Activated CD4-positive, alpha-beta T cell treated with anti-CD3 and anti-CD28 coated beads, Interleukin-2, Interleukin-6, amounts not matched to agents 100 ng/mL and 50 ng/mL, durations not matched to agents 16 hours and 8 hours (primary cell): ENCODE results near the gene INSM2.

ENCODE experiments used
- DNase-seq: peaks from one replicate; pipeline ENCODE4 v3.0.0-alpha.2; 2020

The INSM2 gene, protein sequence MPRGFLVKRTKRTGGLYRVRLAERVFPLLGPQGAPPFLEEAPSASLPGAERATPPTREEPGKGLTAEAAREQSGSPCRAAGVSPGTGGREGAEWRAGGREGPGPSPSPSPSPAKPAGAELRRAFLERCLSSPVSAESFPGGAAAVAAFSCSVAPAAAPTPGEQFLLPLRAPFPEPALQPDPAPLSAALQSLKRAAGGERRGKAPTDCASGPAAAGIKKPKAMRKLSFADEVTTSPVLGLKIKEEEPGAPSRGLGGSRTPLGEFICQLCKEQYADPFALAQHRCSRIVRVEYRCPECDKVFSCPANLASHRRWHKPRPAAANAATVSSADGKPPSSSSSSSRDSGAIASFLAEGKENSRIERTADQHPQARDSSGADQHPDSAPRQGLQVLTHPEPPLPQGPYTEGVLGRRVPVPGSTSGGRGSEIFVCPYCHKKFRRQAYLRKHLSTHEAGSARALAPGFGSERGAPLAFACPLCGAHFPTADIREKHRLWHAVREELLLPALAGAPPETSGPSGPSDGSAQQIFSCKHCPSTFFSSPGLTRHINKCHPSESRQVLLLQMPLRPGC

DNA sequence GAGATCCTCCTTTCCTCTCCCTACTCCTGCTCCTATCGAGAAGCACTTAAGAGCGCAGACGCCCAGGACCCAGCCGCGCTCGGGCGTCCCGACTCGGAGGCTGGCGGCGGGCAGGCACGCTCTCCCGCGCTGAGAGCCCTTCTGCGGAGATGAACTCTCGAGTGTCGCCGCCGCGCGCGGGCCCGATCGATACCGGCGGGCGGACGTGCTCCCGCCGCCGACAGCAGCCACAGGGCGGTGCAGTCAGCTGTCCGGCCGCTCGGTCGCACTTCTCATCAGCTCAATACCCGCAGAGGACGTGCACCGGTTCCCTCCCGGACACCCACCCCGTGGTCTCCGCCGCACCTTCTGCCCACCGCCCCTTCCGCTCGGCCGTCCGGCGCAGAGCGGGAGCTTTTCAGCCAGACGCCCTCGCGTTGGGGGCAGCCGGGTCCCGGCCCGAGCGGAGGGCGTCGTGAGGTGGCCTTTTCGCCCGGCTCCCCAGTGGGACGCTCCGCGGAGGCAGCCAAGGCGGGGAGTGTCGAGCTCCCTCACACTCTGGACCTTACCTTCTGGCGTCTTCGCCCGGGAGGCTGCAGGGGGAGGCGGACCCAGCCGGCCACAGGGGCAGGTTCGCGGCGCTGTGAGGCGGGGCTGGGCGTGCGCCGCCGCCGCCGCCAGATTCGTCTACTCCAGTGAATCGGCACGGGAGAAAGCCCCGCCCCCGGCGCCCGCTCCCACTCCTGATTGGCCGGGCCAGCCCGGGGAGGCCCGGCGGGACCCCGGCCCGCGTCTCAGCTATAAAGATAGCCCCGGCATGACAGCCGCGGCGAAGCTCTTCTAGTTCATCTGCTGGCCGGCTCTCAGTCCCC lies at the start of gene INSM2:
Gene INSM2, plus strand, starts transcription at position 808 of the 851 bp plus-strand sequence. CDS start 89 bp downstream, outside the sequence.
- peak; percentile 85 for DNase-seq

DNA sequence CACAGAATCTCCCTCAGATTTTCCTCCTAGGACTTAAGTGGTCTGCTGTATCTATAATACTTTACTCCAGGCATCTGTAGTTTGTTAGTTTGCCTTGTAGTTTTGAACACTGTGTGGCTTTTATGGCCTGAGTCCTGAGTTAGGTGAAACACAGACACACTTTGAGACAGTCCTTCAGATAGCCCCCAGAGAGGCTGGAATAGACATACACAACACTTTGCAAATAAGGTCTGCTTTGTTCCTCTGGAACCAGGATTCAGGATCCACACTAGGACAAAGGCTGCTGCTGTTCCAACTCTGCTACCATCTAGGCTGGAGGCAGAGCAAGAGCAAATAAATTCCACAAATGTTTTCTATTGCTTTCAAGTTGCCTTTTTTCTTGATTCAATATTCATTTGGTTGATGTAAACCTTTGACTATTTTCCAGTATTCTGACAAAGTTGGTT lies 41.4 kb upstream of the INSM2 start:
- no peak for DNase-seq

DNA sequence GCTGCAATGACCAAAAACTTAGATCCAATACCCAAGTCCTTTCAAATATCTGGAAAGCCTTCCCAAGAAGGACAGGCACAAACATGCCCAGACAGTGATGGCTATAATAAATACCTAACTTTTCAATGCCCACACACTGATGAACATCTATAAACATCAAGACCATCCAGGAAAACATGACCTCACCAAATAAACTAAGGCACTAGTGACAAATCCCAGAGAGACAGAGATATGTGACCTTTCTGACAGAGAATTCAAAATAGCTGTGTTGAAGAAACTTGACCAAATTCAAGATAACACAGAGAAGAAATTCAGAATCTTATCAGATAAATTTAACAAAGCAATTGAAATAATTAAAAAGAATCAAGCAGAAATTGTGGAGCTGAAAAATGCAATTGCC lies 38.7 kb upstream of the INSM2 start:
- DNase-seq: no peak

DNA sequence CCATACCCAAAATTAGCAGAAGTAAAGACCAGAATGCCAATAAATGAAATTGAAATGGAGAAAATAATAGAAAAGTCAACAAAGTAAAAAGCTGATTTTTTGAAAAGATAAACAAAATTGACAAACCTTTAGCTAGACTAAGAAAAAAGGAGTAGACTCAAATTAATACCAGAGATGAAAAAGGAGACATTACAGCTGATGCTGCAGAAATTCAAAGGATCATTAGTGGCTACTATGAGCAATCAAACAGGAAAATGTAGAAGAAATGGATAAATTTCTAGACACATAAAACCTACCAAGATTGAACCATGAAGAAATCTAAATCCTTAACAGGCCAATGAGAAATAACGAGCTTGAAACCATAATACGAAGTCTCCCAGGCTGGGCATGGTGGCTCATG lies 34.8 kb upstream of the INSM2 start:
- DNase-seq: no peak

DNA sequence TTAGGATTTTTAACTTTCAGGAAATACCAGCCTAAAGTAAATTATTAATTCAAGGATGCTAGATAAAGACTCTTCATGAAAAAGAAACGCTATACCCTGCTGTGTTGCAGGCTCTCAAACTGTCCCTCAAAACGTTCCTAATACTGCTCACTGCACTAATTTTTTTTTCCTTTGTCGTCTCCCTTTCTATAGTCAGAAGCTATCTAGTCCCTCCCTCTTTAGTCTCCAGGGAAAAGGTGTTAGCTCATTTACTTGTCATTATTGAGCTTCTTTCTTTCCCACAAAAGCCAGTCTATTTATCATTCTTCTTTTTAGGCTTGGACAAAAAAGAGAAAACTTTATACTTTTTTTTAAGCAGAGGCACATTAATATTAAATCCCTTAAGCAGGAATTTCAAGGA lies 30.3 kb upstream of the INSM2 start:
- no peak for DNase-seq

DNA sequence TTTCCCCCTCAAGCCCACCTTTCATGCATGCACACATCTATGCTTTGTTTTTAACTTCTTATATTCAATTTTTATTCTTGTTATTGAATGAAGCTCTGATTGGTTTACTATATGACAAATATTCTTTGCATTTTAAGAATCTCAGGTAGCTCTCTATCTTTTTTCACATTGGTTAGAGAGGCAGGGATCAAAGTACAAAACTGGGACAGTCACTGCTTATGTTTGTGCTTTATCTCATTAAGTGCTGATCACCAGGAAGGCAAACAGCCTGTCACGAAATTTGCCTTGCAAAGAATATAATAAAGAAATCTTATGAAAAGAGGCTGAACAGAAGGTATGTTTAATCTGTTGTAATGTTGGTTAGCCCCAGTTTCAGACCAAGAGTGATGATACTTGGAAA lies 29.7 kb upstream of the INSM2 start:
- no peak for DNase-seq

DNA sequence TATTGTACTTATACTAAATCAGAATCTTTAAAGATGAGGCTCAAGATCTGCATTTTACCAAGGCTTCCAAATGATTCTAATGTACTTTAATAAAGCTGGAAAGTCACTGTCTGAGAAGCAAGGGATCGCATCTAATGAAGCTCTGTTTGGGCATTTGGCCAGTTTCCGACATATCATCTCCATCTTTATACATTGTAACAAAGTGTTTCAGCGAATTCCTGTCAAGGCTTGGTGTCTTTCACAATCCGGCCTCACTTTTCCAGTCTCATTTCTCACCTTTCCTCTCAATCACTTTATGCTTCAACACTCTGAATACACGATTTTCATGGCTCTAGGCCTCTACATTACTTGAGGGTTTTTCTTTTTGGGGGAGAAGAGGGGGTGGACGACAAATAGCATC lies 27.5 kb upstream of the INSM2 start:
- DNase-seq: no peak

DNA sequence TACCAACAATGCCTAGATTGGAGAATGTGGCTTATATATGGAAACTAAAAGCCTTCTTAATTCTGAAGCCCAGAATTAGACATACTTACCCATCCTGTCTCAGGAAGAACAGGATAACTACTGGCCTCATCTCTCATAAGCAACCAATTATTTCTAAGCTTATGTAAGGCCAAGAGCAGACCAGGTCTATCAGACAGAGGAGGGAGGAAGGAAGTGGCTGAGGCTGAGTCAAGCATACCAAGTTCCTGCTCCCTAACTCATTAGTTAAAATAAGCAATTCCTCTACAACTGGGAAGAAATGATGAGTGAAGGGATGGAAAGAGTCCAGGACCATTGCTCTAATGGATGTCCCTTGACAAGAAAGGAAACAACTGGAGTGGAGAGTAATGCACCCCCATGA lies 27.0 kb upstream of the INSM2 start:
- DNase-seq: no peak

DNA sequence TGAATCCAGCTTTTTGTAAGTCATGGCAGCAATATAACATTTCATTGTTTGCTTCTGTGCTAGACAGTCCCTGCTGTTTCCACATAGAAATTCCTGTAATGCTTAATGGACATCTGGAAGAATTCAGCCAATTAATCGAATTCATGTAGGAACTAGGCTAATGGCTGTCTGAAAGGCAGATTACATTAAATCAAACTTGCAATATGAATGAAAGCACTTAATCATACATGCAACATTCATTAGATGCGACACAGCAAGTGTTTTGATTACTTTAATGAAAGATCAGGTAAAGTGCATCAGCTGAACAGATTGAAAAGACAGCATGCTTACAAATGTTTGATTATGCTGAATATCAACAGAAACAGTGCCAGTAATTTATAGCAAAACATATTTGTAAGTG lies 24.1 kb upstream of the INSM2 start:
- no peak for DNase-seq

DNA sequence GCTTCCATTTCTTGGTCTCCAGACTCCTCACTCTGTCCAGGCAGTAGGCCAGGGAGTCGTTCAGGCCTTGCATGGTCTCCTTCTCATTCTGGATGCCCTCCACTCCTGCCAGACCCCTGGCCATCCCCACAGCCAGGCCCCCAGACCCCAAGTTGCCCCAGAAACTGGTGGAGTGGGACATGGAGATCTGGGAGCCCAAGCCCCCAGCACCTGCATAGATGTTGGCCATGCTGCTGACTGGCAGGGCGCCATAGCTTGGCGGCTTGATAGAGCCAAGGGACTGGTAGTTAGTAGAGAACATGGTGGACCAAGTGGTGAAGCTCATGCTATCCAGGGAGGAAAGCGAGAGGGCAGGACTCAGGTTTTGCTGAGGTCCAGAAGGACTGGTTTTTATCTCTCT lies 21.2 kb upstream of the INSM2 start:
- DNase-seq: no peak

DNA sequence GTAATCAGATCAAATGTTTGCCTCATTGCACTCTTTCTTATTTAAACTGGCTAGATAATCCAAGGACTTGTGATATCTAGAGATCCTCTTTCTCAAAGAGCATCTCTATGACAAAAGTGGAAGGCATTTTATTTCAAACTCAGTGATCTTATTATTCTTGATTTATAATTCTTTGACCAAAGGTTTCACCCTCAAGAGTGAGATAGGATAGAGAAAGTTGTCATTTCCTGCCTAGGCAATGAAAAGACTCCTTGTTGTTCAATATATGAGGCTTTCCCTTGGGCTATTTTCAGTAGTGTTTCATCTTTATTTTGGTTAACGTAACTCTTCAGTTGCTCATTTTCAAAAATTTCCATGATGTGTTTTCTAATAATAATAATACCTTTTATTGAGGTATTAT lies 18.0 kb upstream of the INSM2 start:
- DNase-seq: no peak

DNA sequence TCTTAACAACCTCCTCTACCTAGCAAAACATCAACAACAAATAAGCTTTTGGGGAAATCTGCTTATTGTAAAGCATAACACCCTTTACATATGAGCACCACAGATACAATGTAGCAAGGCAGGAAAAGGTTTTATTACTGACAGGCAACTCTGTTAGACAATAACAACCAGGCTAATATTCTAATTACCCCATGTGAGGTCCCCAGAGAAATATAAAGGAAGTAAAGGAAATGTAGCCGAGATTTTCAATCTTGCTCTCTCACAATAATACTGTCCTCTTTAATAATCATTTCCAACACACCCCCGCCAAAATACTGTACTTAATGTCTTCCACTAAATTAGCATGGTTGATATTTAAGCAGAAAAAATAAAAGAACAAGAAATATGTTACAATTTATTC lies 14.0 kb upstream of the INSM2 start:
- DNase-seq: no peak

DNA sequence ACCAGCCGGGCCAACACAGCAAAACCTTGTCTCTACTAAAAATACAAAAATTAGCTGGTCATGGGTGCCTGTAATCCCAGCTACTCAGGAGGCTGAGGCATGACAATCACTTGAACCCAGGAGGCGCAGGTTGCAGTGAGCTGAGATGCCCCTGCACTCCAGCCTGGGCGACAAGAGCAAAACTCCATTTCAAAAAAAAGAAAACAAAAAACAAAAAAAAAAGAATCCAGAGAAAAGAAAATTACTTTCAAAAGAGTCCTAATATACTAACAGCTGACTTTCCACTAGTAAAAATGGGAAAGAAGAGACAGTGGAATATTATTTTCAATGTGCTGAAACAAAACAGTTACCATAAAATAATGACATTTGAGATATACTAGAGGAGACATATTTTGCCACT lies 8.3 kb upstream of the INSM2 start:
- no peak for DNase-seq

DNA sequence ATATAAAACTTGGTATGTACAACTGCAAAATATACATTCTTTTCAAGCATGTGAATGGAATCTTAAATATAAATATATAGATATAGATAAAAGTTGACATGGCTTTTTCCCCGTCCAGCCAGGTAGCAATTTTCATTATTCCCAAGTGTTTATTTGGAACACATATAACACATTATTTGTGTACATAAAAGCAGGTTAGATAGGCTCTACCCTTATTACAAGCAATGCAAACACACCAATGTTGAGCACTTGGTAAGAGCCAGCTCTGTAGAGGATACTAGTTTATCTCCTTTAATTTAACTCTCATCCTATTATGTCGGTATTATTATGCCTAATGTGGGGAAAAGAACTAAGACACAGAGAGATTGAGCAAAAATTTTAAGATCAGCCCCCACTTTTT lies 7.0 kb upstream of the INSM2 start:
- DNase-seq: no peak

DNA sequence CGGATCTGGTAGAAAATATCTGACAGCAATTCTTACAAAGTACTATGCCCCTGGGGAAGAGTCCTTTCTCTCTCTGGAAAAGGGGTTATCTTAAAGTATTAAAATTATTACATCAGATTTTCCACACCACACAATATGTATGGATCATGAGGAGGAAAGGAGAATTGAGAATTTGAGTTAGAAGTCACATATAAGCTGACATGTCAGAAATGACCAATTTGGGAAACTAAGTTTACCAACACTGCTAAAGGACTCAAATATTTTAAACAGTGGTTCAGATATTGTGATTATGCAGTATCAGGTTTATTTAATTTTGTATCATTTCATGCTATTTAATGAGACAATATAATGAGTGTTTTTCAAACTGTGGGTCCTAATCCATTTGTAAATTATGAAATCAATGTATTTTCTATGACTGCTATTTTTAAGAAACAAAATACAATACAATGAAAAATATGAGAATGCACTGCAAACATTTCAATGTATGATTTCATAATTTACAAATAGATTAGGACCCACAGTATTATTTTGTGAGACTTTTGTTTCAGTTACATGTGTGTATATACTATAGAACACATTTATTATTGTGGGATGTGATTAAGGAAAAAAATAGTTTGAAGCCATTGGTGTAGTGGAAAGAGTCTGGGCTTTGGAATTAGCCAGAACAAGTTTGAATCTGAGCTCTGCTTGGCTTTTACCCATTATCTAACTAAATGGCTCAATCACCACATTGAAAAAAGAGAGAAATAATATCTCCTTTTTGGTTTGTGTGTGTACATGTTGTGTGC lies 1.8 kb upstream of the INSM2 start:
- no peak for DNase-seq

DNA sequence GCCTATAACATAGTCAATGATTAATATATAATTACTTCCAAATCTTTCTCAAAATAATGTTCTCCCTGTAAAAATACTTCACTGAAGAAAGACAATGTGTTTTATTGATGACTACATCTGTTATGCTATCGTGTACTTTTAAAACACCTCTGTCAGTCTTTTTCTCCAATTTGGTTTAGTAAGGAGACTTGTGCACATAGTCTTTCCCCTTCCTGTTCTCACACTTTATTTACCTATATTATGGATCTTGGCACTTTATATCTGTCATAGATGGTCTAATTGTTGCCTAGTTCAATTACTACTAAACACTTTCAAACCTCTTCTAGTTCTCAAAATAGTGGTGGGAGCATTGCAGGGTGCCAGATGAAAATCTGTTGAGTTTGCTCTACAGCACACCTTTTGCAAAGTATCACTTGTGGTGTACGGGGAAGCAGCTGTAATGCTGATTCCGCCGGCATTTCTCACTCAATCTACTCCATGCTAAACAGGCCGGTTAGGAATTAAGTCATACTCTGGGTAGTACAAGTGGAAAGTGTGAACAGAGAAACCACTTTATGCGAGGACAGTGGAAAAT lies 1.1 kb upstream of the INSM2 start:
- peak; percentile 31 for DNase-seq

DNA sequence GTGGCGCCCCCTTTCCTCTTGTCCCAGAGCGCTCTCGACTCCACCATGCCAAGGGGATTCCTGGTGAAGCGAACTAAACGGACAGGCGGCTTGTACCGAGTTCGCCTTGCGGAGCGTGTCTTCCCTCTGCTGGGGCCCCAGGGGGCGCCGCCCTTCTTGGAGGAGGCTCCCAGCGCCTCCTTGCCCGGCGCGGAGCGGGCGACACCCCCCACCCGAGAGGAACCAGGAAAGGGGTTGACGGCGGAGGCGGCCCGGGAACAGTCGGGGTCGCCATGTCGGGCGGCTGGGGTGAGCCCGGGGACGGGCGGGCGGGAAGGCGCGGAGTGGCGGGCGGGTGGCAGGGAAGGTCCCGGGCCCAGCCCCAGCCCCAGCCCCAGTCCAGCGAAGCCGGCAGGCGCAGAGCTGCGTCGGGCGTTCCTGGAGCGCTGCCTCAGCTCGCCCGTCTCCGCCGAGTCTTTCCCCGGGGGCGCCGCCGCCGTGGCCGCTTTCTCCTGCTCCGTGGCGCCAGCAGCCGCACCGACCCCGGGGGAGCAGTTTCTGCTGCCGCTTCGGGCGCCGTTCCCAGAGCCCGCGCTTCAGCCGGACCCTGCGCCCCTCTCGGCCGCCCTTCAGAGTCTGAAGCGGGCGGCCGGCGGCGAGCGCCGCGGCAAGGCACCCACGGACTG lies 376 bp downstream of the INSM2 start:
- DNase-seq: no peak

DNA sequence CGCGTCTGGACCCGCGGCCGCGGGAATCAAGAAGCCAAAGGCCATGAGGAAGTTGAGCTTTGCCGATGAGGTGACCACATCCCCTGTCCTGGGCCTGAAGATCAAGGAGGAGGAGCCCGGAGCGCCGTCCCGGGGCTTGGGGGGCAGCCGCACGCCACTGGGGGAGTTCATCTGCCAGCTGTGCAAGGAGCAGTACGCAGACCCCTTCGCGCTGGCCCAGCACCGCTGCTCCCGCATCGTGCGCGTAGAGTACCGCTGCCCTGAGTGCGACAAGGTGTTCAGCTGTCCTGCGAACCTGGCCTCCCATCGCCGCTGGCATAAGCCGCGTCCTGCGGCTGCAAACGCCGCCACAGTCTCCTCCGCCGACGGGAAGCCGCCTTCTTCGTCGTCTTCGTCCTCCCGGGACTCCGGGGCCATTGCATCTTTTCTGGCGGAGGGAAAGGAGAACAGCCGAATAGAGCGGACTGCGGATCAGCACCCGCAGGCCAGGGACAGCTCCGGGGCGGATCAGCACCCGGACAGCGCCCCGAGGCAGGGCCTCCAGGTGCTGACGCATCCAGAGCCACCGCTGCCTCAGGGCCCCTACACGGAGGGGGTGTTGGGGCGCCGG lies 1.0 kb downstream of the INSM2 start:
- DNase-seq: peak; percentile 64

DNA sequence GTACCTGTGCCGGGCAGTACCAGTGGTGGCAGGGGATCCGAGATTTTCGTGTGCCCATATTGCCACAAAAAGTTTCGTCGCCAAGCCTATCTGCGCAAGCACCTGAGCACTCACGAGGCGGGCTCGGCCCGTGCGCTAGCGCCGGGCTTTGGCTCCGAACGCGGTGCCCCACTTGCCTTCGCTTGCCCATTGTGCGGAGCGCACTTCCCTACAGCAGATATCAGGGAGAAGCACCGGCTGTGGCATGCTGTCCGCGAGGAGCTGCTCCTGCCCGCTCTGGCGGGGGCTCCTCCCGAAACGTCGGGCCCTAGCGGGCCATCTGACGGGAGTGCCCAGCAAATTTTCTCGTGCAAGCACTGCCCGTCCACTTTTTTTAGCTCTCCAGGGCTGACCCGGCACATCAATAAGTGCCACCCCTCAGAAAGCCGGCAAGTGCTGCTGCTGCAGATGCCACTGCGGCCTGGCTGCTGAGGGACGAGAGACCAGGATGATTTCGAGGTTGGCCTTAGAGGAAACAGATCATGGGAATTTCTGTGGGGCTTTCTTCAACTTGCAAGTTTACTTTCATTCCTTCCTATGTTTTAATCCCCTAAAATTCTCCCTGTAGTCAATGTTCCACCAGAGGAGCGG lies 1.6 kb downstream of the INSM2 start:
- DNase-seq: no peak

DNA sequence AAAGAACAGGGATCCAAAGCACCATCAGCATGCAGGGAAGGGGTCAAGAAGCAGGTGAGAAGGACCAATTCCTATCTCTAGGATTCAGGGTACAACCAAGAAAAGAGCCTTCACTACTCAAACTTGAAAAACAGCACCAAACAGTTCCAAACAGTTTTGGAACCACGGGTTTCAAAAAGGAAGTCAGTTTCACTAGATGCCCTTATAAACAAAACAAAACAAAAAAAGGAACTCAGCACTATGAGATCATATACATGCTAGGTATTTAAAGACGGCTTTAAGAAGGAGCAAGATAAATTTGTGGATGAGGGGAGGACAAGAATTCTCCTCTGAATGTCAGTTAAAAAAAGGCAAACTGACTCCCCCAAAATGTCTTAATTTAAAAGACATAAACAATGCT lies 6.0 kb downstream of the INSM2 start:
- no peak for DNase-seq

DNA sequence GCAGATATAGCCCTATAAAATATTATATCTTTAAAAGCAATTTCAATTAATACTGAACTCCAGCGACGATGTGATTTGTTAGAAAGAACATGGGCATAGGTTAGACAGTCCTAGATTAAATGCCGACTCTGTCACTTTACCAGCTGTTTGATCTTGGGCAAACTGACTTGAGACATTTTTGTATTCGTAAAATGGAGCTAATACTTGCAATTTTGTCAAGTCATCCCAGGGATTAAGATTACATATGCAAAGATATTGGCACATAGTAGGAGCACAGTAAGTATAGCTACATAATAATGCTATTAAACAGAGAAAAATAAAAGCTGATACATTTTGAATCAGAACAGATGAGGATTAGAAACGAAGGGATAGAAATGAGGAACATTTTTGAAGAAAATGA lies 9.0 kb downstream of the INSM2 start:
- no peak for DNase-seq
